Panc1 (cell line): Measurements from ENCODE around the gene HSF2. TPM values are rescaled to one million over a fixed set of nuclear protein-coding genes. Genes with fewer than 3 reads are reported as not detected.

Experiments
- ATAC-seq: fragments of 200-7000 bp; cut with Tn5 transposase; 2 replicates; pipeline ENCODE4 v1.9.1; 2020; ENCODE audit warnings: mild to moderate bottlenecking, moderate library complexity
- BruUV-seq: library from RNA; stranded (reverse); fragments of 400-500 nt; replicated peaks from 2 replicates; lab custom pipeline; 2021; lab: Mats Ljungman, UMichigan
- CTCF ChIA-PET: fragments of 300-600 bp; sonication (Branson Sonifier 250); formaldehyde crosslinking; loops from one replicate; lab custom pipeline; 2022; ENCODE audit warnings: antibody characterized with exemption; lab: Charles Lee
- POLR2A ChIA-PET: fragments of 300-600 bp; sonication (Branson Sonifier 250); formaldehyde crosslinking; loops from one replicate; lab custom pipeline; 2022; ENCODE audit warnings: antibody characterized with exemption; lab: Charles Lee
- DNase-seq: peaks from one replicate; pipeline ENCODE4 v3.0.0-alpha.2; 2010; ENCODE audit warnings: low read depth, low spot score
- H3K27ac ChIP-seq: 2 replicates; pipeline ENCODE4 v1.5.1; 2011; ENCODE audit warnings: mild to moderate bottlenecking, low read length, inconsistent platforms
- H3K27me3 ChIP-seq: fragments of 200-500 bp; sonication (Bioruptor generic); 2 replicates; pipeline ENCODE4 v1.6.0; 2014; ENCODE audit warnings: low read length, inconsistent platforms; ENCODE audit not compliant: control insufficient read depth, insufficient read depth
- H3K36me3 ChIP-seq: fragments of 200-500 bp; sonication (Bioruptor generic); 2 replicates; pipeline ENCODE4 v1.5.1; 2014; ENCODE audit warnings: inconsistent platforms, mild to moderate bottlenecking, low read length, moderate library complexity; ENCODE audit not compliant: control insufficient read depth, insufficient read depth
- H3K4me1 ChIP-seq: 2 replicates; pipeline ENCODE4 v1.5.1; 2011; ENCODE audit warnings: inconsistent platforms, mild to moderate bottlenecking, low read length, moderate library complexity; ENCODE audit not compliant: control insufficient read depth, insufficient read depth
- H3K4me3 ChIP-seq, 2 experiments: 2 replicates each; pipeline ENCODE4 v1.5.1; 2011 to 2012; ENCODE audit warnings: low read depth in 2 of 2, low read length in 2 of 2, mild to moderate bottlenecking in 2 of 2, inconsistent platforms in 1 of 2, moderate library complexity in 1 of 2
- H3K9me3 ChIP-seq: fragments of 200-500 bp; sonication (Bioruptor generic); 2 replicates; pipeline ENCODE4 v1.5.1; 2014; ENCODE audit warnings: low read depth, mild to moderate bottlenecking, inconsistent platforms, low read length, moderate library complexity; ENCODE audit not compliant: control insufficient read depth, insufficient read depth
- CTCF ChIP-seq: fragments of 450-650 bp; IDR thresholded peaks from 2 replicates; pipeline ENCODE4 v1.5.1; 2017; ENCODE audit warnings: mild to moderate bottlenecking
- POLR2AphosphoS5 ChIP-seq: IDR thresholded peaks from 2 replicates; pipeline ENCODE4 v1.6.1; 2012; ENCODE audit warnings: mild to moderate bottlenecking, low read depth, low read length, moderate library complexity
- REST ChIP-seq, 2 experiments: IDR thresholded peaks; 2 replicates each; pipeline ENCODE4 v1.6.1; 2011 to 2012; ENCODE audit warnings: low read depth in 2 of 2, control low read depth in 1 of 2, low read length in 1 of 2, mild to moderate bottlenecking in 1 of 2, moderate library complexity in 1 of 2; ENCODE audit not compliant: insufficient read depth in 1 of 2
- SIN3A ChIP-seq: IDR thresholded peaks from 2 replicates; pipeline ENCODE4 v1.6.1; 2012; ENCODE audit warnings: low read depth, mild to moderate bottlenecking, low read length, moderate library complexity, borderline replicate concordance; ENCODE audit not compliant: insufficient read depth
- TCF7L2 ChIP-seq: IDR thresholded peaks from 2 replicates; pipeline ENCODE4 v1.6.1; 2011; ENCODE audit warnings: mild to moderate bottlenecking, low read depth, low read length, inconsistent platforms
- in situ Hi-C: cut with HindIII; loops from 2 replicates; pipeline ENCODE4 v1.10.0; 2016; ENCODE audit warnings: low sequenced_read_pairs, low pct_unique_long_range_greater_than_20kb
- intact Hi-C: fragments of 100-400 bp; cut with micrococcal nuclease; formaldehyde crosslinking; loops from one replicate; pipeline ENCODE4 v1.10.0; 2022; ENCODE audit not compliant: unreplicated experiment
- total RNA-seq: library from RNA; stranded (reverse); gene quantifications from one replicate; pipeline ENCODE4 v1.2.1, GENCODE V29; 2021; ENCODE audit not compliant: unreplicated experiment

HSF2 gene
- total RNA-seq, 1 experiment from 2014 or later = 21.1 TPM

DNA sequence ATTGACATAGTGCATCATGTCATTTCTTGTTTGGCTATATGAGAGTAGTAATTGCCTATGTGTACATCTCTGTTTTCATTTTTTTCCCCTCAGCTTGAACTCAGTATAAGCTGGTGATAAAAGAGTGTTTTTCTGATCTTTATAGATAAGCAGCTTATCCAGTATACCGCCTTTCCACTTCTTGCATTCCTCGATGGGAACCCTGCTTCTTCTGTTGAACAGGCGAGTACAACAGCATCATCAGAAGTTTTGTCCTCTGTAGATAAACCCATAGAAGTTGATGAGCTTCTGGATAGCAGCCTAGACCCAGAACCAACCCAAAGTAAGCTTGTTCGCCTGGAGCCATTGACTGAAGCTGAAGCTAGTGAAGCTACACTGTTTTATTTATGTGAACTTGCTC lies 32.3 kb downstream of the HSF2 start:
- no TSS peak for BruUV-seq
- CTCF ChIA-PET = interaction anchor here (0.7 kb wide), 1 partner anchor 35 kb away, joined by 3 read pairs; no protein-coding TSS in a partner anchor
- ATAC-seq (no peak), DNase-seq (no peak)
- Histone ChIP-seq H3K4me1 (no peaks in the 10 kb centered on the region), H3K27me3 (no peaks in the 10 kb centered on the region), H3K4me3 (no peak overlapping the region), H3K9me3 (no peaks in the 10 kb centered on the region), H3K36me3 (peaks cover 20% of the 10 kb centered on the region), H3K27ac (no peak overlapping the region)
- TF ChIP-seq SIN3A (no peak), TCF7L2 (no peak), CTCF (no peak), REST (IDR thresholded peaks at IDR 0.05; ENCODE audit: insufficient read depth in 1 of 2, low read depth in 2 of 2, low read length in 1 of 2) (no peak), POLR2AphosphoS5 (no peak)
- intact Hi-C loops = no loop called here
- in situ Hi-C loops = no loop called here
- POLR2A ChIA-PET = no interaction called here

DNA sequence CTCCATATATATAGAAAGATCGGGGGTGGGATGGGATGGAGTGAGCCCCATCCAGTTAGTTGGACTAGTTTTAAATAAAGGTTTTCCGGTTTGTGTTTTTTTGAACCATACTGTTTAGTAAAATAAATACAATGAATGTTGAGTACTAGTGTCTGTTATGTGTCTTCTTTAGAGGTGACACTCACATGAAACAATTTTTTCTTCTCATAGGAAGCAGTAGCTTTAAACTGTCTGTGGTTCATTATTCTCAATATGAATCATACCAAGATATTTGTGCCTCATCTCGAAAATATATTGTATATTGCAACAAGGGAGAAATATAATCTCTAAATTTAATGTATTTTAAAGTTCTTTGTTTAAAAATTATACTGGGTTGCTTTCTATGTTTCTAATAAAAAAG lies 33.4 kb downstream of the HSF2 start:
- TF ChIP-seq CTCF (no peak), REST (IDR thresholded peaks at IDR 0.05; ENCODE audit: insufficient read depth in 1 of 2, low read depth in 2 of 2, low read length in 1 of 2) (no peak)
- intact Hi-C loops = no loop called here
- DNase-seq (no peak), ATAC-seq (no peak)
- no peaks in the 10 kb centered on the region for H3K9me3 ChIP-seq
- ChIA-PET POLR2A (interaction anchor here (0.6 kb wide), 1 partner anchor 25 kb away, joined by 4 read pairs; no protein-coding TSS in a partner anchor), CTCF (no interaction called here)
- no TSS peak for BruUV-seq
- peaks cover 17% of the 10 kb centered on the region for H3K36me3 ChIP-seq
- no peaks in the 10 kb centered on the region for H3K27me3 ChIP-seq
- H3K4me1 ChIP-seq = no peaks in the 10 kb centered on the region
- in situ Hi-C loops = no loop called here
- H3K27ac ChIP-seq = no peak overlapping the region
- no peak overlapping the region for H3K4me3 ChIP-seq
